ENCODE measurements around the gene PBX2. TPM values are rescaled to one million over a fixed set of nuclear protein-coding genes. Genes with fewer than 3 reads are reported as not detected.
"Not testable (repeated sequence)": the region's sequence is repeated elsewhere in the genome, so short reads cannot be mapped to it uniquely, and the experiment has no call there.

The PBX2 gene
- total RNA-seq, 1 experiment from 2014 or later, result 16.7 TPM

DNA sequence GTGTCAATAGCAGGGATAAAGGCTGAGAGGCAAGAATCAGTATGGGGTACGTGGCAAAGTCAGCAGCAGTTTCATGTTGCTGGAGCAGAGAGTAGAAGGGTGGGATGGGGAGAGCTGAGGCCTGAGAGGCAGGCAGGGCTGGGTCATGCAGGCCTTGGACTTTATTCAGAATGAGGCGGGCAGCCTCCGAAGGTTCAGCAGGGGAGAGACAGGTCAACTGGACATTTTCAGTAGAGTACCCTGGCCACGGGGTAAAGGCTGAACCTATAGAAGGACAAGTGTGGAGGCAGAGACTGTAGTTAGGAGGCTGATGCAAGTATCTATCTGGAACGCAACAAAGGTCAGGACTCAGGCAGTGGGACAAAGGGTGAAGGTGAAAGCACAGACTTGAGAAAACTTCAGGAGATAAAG lies 20.2 kb upstream of the PBX2 start:
- no peak for DNase-seq (ENCODE audit: low read depth, low spot score)
- in situ Hi-C loops (cut with HindIII; ENCODE audit: low pct_unique_long_range_greater_than_20kb, low sequenced_read_pairs), result no loop called here

- in situ Hi-C loops (cut with HindIII; ENCODE audit: low pct_unique_long_range_greater_than_20kb, low sequenced_read_pairs), result no loop called here
- DNase-seq (ENCODE audit: low read depth, low spot score), result no peak
Measured at GRCh38 chr6:32208996-32209395, 19.0 kb upstream of the PBX2 start.

DNA sequence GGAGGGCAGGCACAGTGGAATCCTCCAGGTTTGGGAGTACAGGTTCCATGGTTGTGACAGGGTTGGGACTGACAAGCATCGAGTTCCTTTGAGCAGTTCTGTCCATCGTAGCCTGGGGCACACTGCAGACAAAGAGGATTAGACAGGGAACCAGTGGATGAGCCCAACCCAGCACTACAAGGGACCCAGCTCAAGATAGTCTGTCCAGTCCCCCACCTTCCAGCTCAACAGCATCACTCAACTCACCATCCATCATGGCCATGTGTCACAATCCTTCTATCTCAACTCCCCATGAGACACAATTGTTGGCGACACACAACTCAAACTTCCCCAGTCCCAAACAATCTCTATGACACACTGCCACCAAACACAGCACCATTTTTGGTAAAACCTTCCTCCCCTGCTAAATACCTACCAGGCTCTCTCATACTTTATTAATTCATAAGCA lies 14.3 kb upstream of the PBX2 start:
- in situ Hi-C loops (cut with HindIII; ENCODE audit: low pct_unique_long_range_greater_than_20kb, low sequenced_read_pairs), result no loop called here

DNA sequence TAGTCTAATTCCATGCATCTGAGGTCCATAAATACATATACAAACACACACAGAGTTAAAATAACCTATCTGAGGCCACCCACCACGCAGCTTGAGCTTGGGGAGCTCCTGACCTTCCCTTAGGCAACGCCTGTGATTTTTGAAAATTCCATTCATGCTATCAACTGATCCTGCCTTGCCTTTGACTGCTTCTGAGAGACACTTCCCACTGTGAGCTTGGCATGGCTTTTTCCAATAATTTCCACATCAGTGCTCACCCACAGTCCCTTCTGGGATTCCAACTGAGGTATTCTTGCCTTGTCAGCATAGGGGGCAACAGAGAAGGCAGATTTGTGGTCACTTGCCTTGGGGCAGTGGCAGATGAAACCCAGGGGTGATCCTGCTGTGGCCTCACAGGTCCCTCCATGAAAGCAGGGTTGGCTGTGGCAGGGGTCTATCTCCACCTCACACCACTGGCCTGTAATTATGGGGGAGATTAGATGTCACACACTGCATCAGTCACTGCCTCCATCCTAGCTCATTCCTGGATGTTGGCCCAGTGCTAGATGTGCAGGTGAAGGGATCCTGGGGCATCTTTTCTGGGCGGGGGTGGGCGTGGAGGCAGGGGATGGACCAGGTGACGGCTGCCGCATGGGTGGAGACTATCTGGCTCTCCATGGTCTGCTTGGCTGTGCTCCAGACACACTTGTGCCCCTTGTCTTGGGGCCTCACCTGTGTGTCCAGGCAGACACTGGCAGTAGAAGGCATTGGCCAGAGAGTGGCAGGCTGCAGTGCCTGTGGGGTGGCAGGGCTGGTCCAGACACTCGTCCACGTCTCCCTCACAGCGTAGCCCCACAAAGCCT lies 13.6 kb upstream of the PBX2 start:
- no peak for DNase-seq (ENCODE audit: low read depth, low spot score)
- in situ Hi-C loops (cut with HindIII; ENCODE audit: low pct_unique_long_range_greater_than_20kb, low sequenced_read_pairs), result no loop called here

More for the DNA sequence above, 14.3 kb upstream of the PBX2 start:
- DNase-seq (ENCODE audit: low read depth, low spot score), result no peak

DNA sequence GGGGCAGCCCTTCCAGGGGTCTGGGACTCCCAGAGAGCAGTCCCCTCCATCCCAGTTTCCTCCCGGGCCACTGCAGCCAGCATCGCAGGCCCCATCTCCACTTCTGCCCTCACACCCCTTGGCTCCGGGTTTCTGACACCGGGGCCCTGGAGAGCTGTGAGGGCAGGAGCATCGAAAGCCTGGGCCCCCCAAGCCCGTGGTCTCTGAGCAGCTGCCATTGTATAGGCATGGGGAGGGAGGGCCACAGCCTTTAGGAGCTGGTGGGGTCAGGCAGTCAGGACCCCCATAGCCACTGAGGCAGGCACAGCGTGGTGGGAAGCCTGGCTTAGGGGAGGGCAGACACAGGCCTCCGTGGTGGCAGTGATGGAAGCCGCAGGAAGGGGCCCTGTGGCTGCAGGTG lies 12.2 kb upstream of the PBX2 start:
- DNase-seq (ENCODE audit: low read depth, low spot score), result no peak
- in situ Hi-C loops (cut with HindIII; ENCODE audit: low pct_unique_long_range_greater_than_20kb, low sequenced_read_pairs), result no loop called here

- in situ Hi-C loops (cut with HindIII; ENCODE audit: low pct_unique_long_range_greater_than_20kb, low sequenced_read_pairs), result no loop called here
- no peak for DNase-seq (ENCODE audit: low read depth, low spot score)
Measured at GRCh38 chr6:32200711-32201475, 10.9 kb upstream of the PBX2 start.

- DNase-seq (ENCODE audit: low read depth, low spot score), result no peak
- in situ Hi-C loops (cut with HindIII; ENCODE audit: low pct_unique_long_range_greater_than_20kb, low sequenced_read_pairs), result no loop called here
Measured at GRCh38 chr6:32198866-32199265, 8.9 kb upstream of the PBX2 start.

DNA sequence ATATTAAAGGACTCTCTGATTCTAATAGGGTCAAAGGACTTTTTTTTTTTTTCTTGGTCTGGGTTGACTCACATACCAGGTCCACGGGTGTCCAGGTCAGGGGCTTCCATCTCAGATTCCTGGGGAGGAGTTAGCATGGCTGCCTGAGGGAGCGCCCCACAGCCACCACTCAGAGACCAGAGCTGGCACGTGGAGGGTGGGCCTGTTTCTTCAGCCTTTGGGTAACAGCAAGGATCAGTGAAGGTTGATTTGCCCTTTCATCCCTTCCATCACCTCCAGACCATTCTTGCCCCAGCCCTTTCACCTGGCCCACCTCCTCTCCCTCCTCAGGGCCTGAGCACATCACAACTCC lies 8.3 kb upstream of the PBX2 start:
- in situ Hi-C loops (cut with HindIII; ENCODE audit: low pct_unique_long_range_greater_than_20kb, low sequenced_read_pairs), result no loop called here
- DNase-seq (ENCODE audit: low read depth, low spot score), result no peak

DNA sequence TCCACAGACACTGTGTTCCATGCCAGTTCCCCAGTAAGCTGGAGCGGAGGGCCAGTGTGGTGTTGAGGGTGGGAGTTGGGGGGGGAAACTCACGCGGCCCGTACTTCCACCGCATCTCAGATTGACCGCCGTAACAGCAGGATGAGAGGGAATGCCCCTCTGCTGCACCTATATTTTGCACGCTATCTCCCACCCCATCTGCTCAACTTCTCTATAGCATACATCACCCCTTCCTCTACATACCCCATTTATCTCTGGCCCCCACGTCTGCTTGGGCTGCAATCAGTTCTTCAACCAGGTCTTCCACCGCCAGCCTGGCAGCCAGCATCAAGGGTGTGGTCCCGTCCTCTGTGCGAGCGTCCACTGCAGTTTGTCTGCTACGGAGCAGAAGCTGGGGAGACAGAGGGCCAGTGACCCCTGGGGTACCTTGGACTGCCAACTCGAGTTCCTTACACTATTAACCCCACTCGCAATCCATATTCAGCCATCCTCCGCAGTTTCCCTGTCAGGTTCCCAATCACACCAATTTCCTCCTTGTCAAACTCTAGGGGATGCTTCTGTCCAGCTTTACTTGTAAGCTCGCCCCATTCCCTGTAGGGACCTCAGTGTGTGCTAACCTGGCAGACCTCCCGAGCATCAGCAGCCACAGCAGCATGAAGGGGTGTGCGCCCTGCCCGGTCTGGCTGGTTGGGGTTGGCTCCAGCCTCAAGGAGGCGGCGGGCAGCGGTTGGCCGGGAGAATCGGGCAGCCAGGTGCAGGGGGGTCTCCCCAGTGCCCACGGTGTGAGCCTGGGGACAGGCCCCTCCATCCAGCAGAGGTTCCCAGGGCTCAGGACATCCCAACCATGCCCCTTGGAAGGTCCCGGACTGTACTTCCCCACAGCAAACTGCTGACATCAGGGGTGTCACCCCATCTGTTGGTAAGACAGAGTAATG lies 6.9 kb upstream of the PBX2 start:
- in situ Hi-C loops (cut with HindIII; ENCODE audit: low pct_unique_long_range_greater_than_20kb, low sequenced_read_pairs), result no loop called here
- DNase-seq (ENCODE audit: low read depth, low spot score), result no peak

GRCh38 chr6:32195902-32196681 lies 6.1 kb upstream of the PBX2 start:
- in situ Hi-C loops (cut with HindIII; ENCODE audit: low pct_unique_long_range_greater_than_20kb, low sequenced_read_pairs), result no loop called here
- peak; percentile 96 for DNase-seq (ENCODE audit: low read depth, low spot score)

DNA sequence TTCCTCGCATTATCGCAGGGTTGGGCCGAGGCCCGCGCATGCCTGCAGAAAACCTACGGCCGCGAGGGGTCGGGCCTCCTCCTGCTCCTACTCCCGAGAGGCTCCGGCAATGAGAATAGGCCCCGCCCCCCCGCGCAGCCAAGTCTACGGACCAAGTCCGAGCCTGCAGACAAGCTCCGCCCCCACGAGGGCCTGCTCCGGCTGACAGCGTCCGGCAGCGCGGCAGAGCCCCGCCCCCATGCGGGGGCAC lies 5.6 kb upstream of the PBX2 start:
- peak; percentile 99 for DNase-seq (ENCODE audit: low read depth, low spot score)
- in situ Hi-C loops (cut with HindIII; ENCODE audit: low pct_unique_long_range_greater_than_20kb, low sequenced_read_pairs), result no loop called here

DNA sequence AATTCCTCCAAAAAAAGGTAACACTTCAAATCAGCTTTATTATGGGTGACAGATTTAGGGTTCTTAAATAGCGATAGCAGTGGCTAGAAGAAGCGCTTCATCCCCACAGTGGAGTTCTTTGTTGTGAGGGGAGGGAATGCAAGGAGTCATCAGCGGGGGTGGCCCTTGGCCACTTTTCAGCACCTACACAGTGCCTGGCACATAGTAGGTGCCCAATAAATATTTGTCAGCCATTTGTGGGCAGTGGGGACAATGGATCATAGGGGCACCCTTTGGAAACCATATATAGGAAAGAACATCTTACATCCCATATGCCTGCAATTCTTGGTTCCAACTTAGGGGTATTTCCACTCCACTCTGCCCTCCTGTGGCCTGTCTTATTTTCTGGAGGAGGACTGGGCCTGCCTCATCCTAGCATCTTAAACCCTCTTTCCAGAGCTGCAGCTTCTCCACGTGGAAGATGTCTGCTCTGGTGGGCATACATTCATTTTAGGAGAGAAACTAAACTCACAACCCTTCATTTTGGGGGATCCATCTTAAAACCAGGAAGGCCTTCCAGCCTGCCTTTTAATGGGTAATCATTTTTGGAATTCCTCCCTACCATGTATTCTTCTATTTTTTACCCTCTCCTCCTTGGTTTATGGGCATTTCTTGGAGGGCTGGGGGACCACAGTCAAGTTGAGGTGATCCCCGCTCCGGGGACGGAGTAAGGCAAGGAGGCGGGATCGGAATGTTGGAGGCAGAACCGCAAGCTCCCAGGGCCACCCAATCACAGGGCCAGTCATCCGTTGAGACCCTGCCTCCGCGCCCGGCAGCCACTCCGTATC lies 5.0 kb upstream of the PBX2 start:
- in situ Hi-C loops (cut with HindIII; ENCODE audit: low pct_unique_long_range_greater_than_20kb, low sequenced_read_pairs), result no loop called here
- DNase-seq (ENCODE audit: low read depth, low spot score), result peak; percentile 77

DNA sequence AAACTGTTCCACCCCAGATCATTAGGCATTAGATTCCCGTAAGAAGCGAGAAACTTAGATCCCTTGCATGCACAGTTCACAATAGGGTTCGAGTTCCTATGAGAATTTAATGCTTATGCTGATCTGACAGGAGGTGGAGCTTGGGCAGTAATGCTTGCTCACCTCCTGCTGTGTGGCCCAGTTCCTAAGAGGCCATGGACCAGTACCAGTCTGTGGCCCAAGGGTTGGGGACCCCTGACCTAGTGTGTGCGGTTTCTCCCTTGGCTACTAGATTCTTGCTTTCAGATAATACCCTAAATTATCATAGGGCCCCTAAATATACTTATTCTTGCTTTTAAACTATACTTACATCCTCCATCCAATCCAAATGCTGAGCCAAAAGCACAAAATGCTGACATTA lies 4.4 kb upstream of the PBX2 start:
- in situ Hi-C loops (cut with HindIII; ENCODE audit: low pct_unique_long_range_greater_than_20kb, low sequenced_read_pairs), result no loop called here
- no peak for DNase-seq (ENCODE audit: low read depth, low spot score)

- in situ Hi-C loops (cut with HindIII; ENCODE audit: low pct_unique_long_range_greater_than_20kb, low sequenced_read_pairs); DNase-seq (ENCODE audit: low read depth, low spot score): not testable (repeated sequence)
Measured at GRCh38 chr6:32193096-32193495, 3.1 kb upstream of the PBX2 start.

- DNase-seq (ENCODE audit: low read depth, low spot score), result no peak
- in situ Hi-C loops (cut with HindIII; ENCODE audit: low pct_unique_long_range_greater_than_20kb, low sequenced_read_pairs), result no loop called here
Measured at GRCh38 chr6:32192608-32193039, 2.6 kb upstream of the PBX2 start, which contains the start of gene GPSM3. Gene GPSM3 (minus strand): TSS chr6:32192643. CDS start chr6:32192513, 130 bp downstream.

- in situ Hi-C loops (cut with HindIII; ENCODE audit: low pct_unique_long_range_greater_than_20kb, low sequenced_read_pairs), result no loop called here
Measured at GRCh38 chr6:32191696-32192607, 1.9 kb upstream of the PBX2 start.

More at GRCh38 chr6:32191696-32192607, 1.9 kb upstream of the PBX2 start:
- DNase-seq (ENCODE audit: low read depth, low spot score), result no peak
